ENCODE measurements around the gene TMEM165. TPM values are rescaled to one million over a fixed set of nuclear protein-coding genes. Genes with fewer than 3 reads are reported as not detected.

The TMEM165 gene
- total RNA-seq, 2 experiments from 2014 or later: 50.4 to 56.8 TPM

Other genes starting within 250 kb of the TMEM165 start
- gene SRD5A3, start 49.7 kb upstream of the TMEM165 start, total RNA-seq: 10 to 100 TPM; 19.2 to 19.7 TPM
- 10 to 100 TPM; 10.9 to 12.0 TPM for gene CLOCK, start 151.0 kb downstream of the TMEM165 start, total RNA-seq
- not detected for gene PDCL2, start 196.3 kb downstream of the TMEM165 start, total RNA-seq
- under 1 TPM in 1 of 2 experiments, not detected in 1; 0.63 TPM for gene NMU, start 240.3 kb downstream of the TMEM165 start, total RNA-seq